Upper lobe of left lung (tissue), 6 donors: Measurements from ENCODE around the gene DHRS4L2. TPM values are rescaled to one million over a fixed set of nuclear protein-coding genes. Genes with fewer than 3 reads are reported as not detected.
A peak's percentile ranks its signal among the peaks of the same experiment; 100 is the strongest.
"Not testable (repeated sequence)": the region's sequence is repeated elsewhere in the genome, so short reads cannot be mapped to it uniquely, and the experiment has no call there.

Experiments used
- ATAC-seq, 2 donors: fragments of 200-7000 bp; cut with Tn5 transposase; one replicate each; pipeline ENCODE4 v1.9.1; 2022; ENCODE audit warnings: mild to moderate bottlenecking in 2 of 2, moderate library complexity in 2 of 2; ENCODE audit not compliant: low FRiP score in 2 of 2
- DNase-seq, 2 donors: peaks; one replicate each; pipeline ENCODE4 v3.0.0-alpha.2; 2019 to 2020
- H3K27ac ChIP-seq, 4 donors: fragments of 200-600 bp; sonication (generic); one replicate each; pipeline ENCODE4 v1.5.1; 2016 to 2019
- H3K27me3 ChIP-seq, 4 donors: fragments of 200-600 bp; sonication (generic); one replicate each; pipeline ENCODE4 v1.5.1; 2017 to 2019
- H3K36me3 ChIP-seq, 4 donors: fragments of 200-600 bp; sonication (generic); one replicate each; pipeline ENCODE4 v1.5.1; 2016 to 2019
- H3K4me1 ChIP-seq, 4 donors: fragments of 200-600 bp; sonication (generic); one replicate each; pipeline ENCODE4 v1.5.1; 2018 to 2019
- H3K4me3 ChIP-seq, 4 donors: fragments of 200-600 bp; sonication (generic); one replicate each; pipeline ENCODE4 v1.5.1; 2017 to 2019; ENCODE audit warnings: mild to moderate bottlenecking in 2 of 4, moderate library complexity in 1 of 4
- H3K9me3 ChIP-seq, 4 donors: fragments of 200-600 bp; sonication (generic); one replicate each; pipeline ENCODE4 v1.5.1; 2018 to 2019
- EP300 ChIP-seq, 4 donors: sonication (generic); formaldehyde crosslinking; IDR thresholded peaks; one replicate each; pipeline ENCODE4 v1.5.1; 2017; ENCODE audit warnings: antibody characterized with exemption in 4 of 4, control low read depth in 2 of 4
- POLR2A ChIP-seq, 4 donors: fragments of 450-650 bp; IDR thresholded peaks; one replicate each; pipeline ENCODE4 v1.5.1; 2016 to 2017; ENCODE audit warnings: antibody characterized with exemption in 4 of 4, mild to moderate bottlenecking in 2 of 4
- POLR2AphosphoS5 ChIP-seq, 2 donors: sonication (generic); formaldehyde crosslinking; IDR thresholded peaks; one replicate each; pipeline ENCODE4 v1.5.1; 2017; ENCODE audit warnings: antibody characterized with exemption in 2 of 2
- WGBS, 2 donors: methylation state at CpG; one replicate each; pipeline ENCODE4 v1.1.5; 2017 to 2018; 5-methylcytosine and 5-hydroxymethylcytosine counted together
- total RNA-seq, 6 donors: library from RNA; depleted of rRNA in 4 of 6; stranded (reverse); fragments of >200 nt in 4 of 6; gene quantifications; one replicate each; pipeline versions ENCODE4 v1.1.0 to v1.2.1, GENCODE V29; 2016 to 2021
- TF ChIP-seq, protein P1 (sequence below), 6 experiments: fragments of 450-650 bp in 4 of 6; fragments of 200-600 bp in 2 of 6; sonication (generic) in 2 of 6; IDR thresholded peaks; one replicate each; pipeline ENCODE4 v1.5.1; 2016 to 2019; ENCODE audit warnings: antibody characterized with exemption in 6 of 6
- donor health status: DM: no; HTN: no; CAD: no; lungs with moderate emphysema.
- donor health status: DM: no; HTN: yes; CAD: no; lungs with severe emphysema.

DHRS4L2 gene
- total RNA-seq, 6 donors from 2014 or later = 13.2 to 27.4 (median 18.2) TPM

DNA sequence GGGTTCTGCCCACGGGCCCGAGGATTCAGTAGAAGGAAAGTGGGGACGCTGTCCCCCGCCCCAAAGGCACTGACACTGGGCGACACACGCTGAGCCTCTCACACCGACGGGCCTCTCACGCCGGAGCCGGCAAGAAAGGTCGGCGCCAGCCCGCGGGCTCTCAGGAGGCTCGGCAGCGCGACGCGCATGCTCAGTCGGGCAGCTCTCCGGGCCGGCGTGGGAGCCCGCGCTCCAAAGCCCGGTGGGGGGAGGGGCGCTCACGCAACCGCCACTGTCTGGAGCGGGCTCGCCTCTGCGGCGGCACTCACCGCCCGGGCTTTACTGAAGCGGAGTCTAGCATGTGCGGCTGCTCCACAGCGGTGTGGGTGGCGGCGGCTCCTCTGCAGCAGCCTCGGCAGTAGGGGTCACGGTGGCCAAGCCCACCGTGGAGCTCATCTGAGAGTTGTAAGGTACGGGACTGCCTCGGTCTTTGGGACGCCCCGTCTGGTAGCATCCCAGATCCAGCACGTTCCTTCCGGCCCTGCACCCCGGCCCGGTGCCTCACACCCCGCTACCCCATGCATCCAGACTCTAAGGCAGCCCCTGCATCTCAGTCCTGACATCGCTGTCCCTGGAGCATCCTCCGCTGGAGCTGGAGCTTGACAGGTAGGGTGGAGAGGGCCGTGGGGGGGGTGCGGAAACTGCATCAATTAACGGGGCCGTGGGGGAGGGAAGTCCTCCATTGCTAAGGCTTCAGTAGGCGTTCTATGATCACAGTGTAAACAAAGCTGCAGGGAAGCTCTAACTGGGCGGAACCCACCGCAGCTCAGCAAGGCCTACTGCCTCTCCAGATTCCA lies 18.3 kb downstream of the DHRS4L2 start:
- H3K9me3 ChIP-seq, H3K27me3 ChIP-seq, H3K4me1 ChIP-seq, H3K36me3 ChIP-seq: not testable (repeated sequence)
- WGBS, 2 donors = 4% methylated on average over 20 of the region's 62 CpGs; no CpG with 5 or more reads in 1 of the 2 donors
- peak overlapping the region in 3 of 4 donors; percentile 49 to 55 (median 50) for H3K4me3 ChIP-seq
- peak overlapping the region in 2 of 4 donors; percentile 49 to 74 for H3K27ac ChIP-seq
- DNase-seq (peak; percentile 41 to 93), ATAC-seq (peak; percentile 92 to 99)

DNA sequence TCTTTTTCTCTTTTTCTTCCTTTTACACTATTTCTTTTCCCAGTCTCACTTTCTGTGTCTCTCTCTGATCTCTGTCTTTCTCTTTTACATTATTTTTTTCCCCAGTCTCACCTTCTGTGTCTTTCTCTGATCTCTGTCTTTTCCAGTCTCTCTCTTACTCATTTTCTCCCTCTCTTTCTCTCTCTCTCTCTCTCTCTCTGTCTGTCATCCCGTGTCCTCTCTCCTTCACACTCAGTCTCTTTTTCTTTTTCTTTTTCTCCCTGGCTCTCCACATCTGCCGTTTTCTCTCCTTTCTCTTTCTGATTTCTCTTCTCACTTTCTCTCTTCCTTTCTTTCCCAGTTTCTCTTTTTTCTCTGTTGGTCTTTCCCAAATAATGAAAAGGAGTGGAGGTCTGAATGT lies 22.3 kb downstream of the DHRS4L2 start:
- Histone ChIP-seq H3K36me3 (no peaks in the 10 kb centered on the region), H3K9me3 (no peaks in the 10 kb centered on the region), H3K27ac (no peak overlapping the region), H3K27me3 (no peaks in the 10 kb centered on the region), H3K4me3 (no peak overlapping the region), H3K4me1 (peaks cover 0 to 13% (median 7%) of the 10 kb centered on the region in 4 donors)
- ATAC-seq (no peak), DNase-seq (no peak)
- TF ChIP-seq, protein P1, sequence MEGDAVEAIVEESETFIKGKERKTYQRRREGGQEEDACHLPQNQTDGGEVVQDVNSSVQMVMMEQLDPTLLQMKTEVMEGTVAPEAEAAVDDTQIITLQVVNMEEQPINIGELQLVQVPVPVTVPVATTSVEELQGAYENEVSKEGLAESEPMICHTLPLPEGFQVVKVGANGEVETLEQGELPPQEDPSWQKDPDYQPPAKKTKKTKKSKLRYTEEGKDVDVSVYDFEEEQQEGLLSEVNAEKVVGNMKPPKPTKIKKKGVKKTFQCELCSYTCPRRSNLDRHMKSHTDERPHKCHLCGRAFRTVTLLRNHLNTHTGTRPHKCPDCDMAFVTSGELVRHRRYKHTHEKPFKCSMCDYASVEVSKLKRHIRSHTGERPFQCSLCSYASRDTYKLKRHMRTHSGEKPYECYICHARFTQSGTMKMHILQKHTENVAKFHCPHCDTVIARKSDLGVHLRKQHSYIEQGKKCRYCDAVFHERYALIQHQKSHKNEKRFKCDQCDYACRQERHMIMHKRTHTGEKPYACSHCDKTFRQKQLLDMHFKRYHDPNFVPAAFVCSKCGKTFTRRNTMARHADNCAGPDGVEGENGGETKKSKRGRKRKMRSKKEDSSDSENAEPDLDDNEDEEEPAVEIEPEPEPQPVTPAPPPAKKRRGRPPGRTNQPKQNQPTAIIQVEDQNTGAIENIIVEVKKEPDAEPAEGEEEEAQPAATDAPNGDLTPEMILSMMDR (IDR thresholded peaks at IDR 0.05) = no peak
- TF ChIP-seq POLR2AphosphoS5 (IDR thresholded peaks at IDR 0.05) (no peak), POLR2A (IDR thresholded peaks at IDR 0.05) (no peak), EP300 (IDR thresholded peaks at IDR 0.05) (no peak)
- 64 to 75% methylated on average over 2 of the region's 2 CpGs for WGBS, 2 donors

DNA sequence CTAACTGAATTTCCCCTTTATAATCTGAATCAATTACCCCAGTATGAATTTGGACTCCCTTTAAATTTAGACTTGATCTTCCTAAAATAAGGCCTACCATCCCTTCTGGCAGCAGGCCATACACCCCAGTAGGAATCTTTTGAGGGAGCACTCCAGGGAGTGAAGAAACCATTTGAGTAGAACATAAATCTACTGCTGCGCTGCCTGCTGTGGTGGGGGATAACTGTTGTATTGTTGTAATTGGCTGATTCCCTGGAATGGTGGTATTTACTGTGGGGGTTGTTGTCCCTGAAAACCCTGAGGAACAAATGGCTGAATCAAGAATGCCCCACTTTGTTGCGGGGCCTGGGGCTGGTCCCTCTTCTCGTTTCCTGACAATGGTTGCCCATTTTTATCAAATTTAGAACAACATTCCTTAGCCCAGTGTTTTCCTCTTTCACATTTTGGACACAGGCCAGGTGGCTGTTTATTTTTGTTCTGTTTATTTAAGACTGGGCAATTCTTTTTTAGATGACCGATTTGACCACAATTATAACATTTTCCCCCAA lies 24.1 kb downstream of the DHRS4L2 start:
- ATAC-seq, H3K9me3 ChIP-seq, H3K36me3 ChIP-seq, H3K4me3 ChIP-seq, DNase-seq, H3K27me3 ChIP-seq: not testable (repeated sequence)
- H3K27ac ChIP-seq = peak overlapping the region in 1 of 4 donors; percentile 30
- 49 to 57% methylated on average over 4 of the region's 4 CpGs for WGBS, 2 donors
- peaks cover 0 to 13% (median 6%) of the 10 kb centered on the region in 4 donors for H3K4me1 ChIP-seq

GRCh38 chr14:24013654-24014514 lies 25.2 kb downstream of the DHRS4L2 start:
- no peak overlapping the region for H3K4me3 ChIP-seq
- H3K27ac ChIP-seq = no peak overlapping the region
- H3K36me3 ChIP-seq = no peaks in the 10 kb centered on the region
- H3K9me3 ChIP-seq = no peaks in the 10 kb centered on the region
- peak; percentile 84 to 86 for ATAC-seq
- H3K27me3 ChIP-seq = no peaks in the 10 kb centered on the region
- 25 to 28% methylated on average over 12 of the region's 12 CpGs for WGBS, 2 donors
- TF ChIP-seq POLR2AphosphoS5 (IDR thresholded peaks at IDR 0.05) (no peak), POLR2A (IDR thresholded peaks at IDR 0.05) (no peak), EP300 (IDR thresholded peaks at IDR 0.05) (no peak)
- TF ChIP-seq, protein P1 (IDR thresholded peaks at IDR 0.05) = peak; percentile 83 to 93 (median 88)
- peak in 1 of 2 donors; percentile 59 for DNase-seq
- peaks cover 0 to 13% (median 6%) of the 10 kb centered on the region in 4 donors for H3K4me1 ChIP-seq

DNA sequence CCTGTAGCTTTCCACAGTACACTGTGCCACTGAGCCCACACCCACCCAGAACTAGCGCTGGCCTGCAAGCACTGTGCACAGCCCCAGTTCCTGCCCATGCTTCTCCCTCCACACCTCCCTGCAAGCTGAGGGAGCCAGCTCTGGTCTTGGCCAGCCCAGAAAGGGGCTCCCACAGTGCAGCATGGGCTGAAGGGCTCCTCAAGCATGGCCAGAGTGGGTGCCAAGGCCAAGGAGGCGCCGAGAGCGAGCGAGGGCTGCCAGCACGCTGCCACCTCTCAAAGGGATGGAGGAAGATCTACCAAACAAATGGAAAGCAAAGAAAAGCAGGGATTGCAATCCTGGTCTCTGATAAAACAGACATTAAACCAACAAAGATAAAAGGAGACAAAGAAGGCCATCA lies 27.0 kb downstream of the DHRS4L2 start:
- DNase-seq = peak in 1 of 2 donors; percentile 74
- H3K27me3 ChIP-seq, H3K27ac ChIP-seq, ATAC-seq, H3K4me3 ChIP-seq, H3K9me3 ChIP-seq, H3K36me3 ChIP-seq: not testable (repeated sequence)
- peaks cover 0 to 13% (median 6%) of the 10 kb centered on the region in 4 donors for H3K4me1 ChIP-seq
- 96 to 99% methylated on average over 6 of the region's 6 CpGs for WGBS, 2 donors

DNA sequence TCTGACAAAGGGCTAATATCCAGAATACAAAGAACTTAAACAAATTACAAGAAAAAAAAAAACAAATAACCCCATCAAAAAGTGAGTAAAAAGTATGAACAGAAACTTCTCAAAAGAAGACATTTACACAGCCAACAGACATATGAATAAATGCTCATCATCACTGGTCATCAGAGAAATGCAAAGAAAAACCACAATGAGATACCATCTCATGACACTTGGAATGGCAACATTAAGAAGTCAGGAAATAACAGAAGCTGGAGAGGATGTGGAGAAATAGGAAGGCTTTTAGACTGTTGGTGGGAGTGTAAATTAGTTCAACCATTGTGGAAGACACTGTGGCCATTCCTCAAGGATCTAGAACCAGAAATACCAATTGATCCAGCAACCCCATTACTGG lies 30.2 kb downstream of the DHRS4L2 start:
- H3K9me3 ChIP-seq, H3K27me3 ChIP-seq, H3K4me3 ChIP-seq, DNase-seq, H3K27ac ChIP-seq, ATAC-seq, H3K36me3 ChIP-seq, H3K4me1 ChIP-seq: not testable (repeated sequence)
